HepG2 (cell line): ENCODE data around the gene CPB2. TPM values are rescaled to one million over a fixed set of nuclear protein-coding genes. Genes with fewer than 3 reads are reported as not detected.

ENCODE experiments used
- ATAC-seq: fragments of 200-7000 bp; cut with Tn5 transposase; 3 replicates; pipeline ENCODE4 v1.9.1; 2020; ENCODE audit warnings: mild to moderate bottlenecking, moderate library complexity
- BruUV-seq: library from RNA; stranded (reverse); fragments of 400-500 nt; replicated peaks from 2 replicates; lab custom pipeline; 2021; lab: Mats Ljungman, UMichigan
- CTCF ChIA-PET: fragments of 300-600 bp; formaldehyde crosslinking; extraction: SDS; loops from one replicate; lab custom pipeline; 2021; ENCODE audit warnings: low total read pairs, inconsistent platforms, low intra/inter-chr PET ratio; lab: Yijun Ruan, JAX
- POLR2A ChIA-PET: fragments of 350-600 bp; sonication (Branson Sonifier 250); formaldehyde crosslinking; loops from one replicate; lab custom pipeline; 2020; ENCODE audit warnings: antibody characterized with exemption, inconsistent platforms; lab: Yijun Ruan, JAX
- DNase-seq: peaks from one replicate; pipeline ENCODE4 v3.0.0-alpha.2; 2015; ENCODE audit warnings: low spot score
- FAIRE-seq: peaks from 3 replicates; lab custom pipeline; 2011; peaks lifted over from hg19 to GRCh38; lab: Jason Lieb, UNC
- H2AFZ ChIP-seq: one replicate; pipeline ENCODE4 v1.6.1; 2011; ENCODE audit warnings: low read length, inconsistent platforms
- H3K27ac ChIP-seq: fragments of 300-600 bp; 3 replicates; pipeline ENCODE4 v1.8.0; 2011; ENCODE audit warnings: mixed run types, mild to moderate bottlenecking, mixed read lengths, low read length, inconsistent platforms; ENCODE audit not compliant: insufficient read depth; ENCODE audit errors: extremely low read length
- H3K27me3 ChIP-seq, 2 experiments: fragments of 200-600 bp in 1 of 2; 2 replicates in 1 of 2; 3 replicates in 1 of 2; pipeline versions ENCODE4 v1.6.0 to v1.8.0; 2011; ENCODE audit warnings: low read length in 2 of 2, mild to moderate bottlenecking in 2 of 2, moderate library complexity in 2 of 2, inconsistent platforms in 1 of 2; ENCODE audit not compliant: insufficient read depth in 2 of 2, control insufficient read depth in 1 of 2
- H3K36me3 ChIP-seq, 2 experiments: fragments of 200-600 bp in 1 of 2; replicated peaks in 1 of 2; 2 replicates in 1 of 2; 3 replicates in 1 of 2; pipeline versions ENCODE4 v1.5.1 to v1.8.0; 2011; ENCODE audit warnings: low read length in 2 of 2, inconsistent platforms in 1 of 2; ENCODE audit not compliant: insufficient read depth in 2 of 2, control insufficient read depth in 1 of 2
- H3K4me1 ChIP-seq: 2 replicates; pipeline ENCODE4 v1.5.1; 2012; ENCODE audit warnings: low read length, inconsistent platforms; ENCODE audit not compliant: insufficient read depth
- H3K4me2 ChIP-seq: 2 replicates; pipeline ENCODE4 v1.6.0; 2011; ENCODE audit warnings: low read depth, low read length, inconsistent platforms
- H3K4me3 ChIP-seq, 3 experiments: fragments of 200-600 bp in 1 of 3; sonication (generic), shearing (Covaris generic) in 1 of 3; replicated peaks in 1 of 3; 2 replicates each; pipeline ENCODE4 v1.5.1; 2011 to 2016; ENCODE audit warnings: low read length in 3 of 3, inconsistent platforms in 2 of 3, low read depth in 2 of 3, mild to moderate bottlenecking in 2 of 3, control low read depth in 1 of 3, mixed read lengths in 1 of 3; ENCODE audit not compliant: insufficient read depth in 1 of 3
- H3K79me2 ChIP-seq: one replicate; pipeline ENCODE4 v1.6.1; 2011; ENCODE audit warnings: low read length, inconsistent platforms; ENCODE audit not compliant: insufficient read depth
- H3K9ac ChIP-seq: 2 replicates; pipeline ENCODE4 v1.6.0; 2011; ENCODE audit warnings: mild to moderate bottlenecking, low read depth, low read length, inconsistent platforms; ENCODE audit not compliant: insufficient read depth
- H3K9me3 ChIP-seq: 2 replicates; pipeline ENCODE4 v1.5.1; 2012; ENCODE audit warnings: mild to moderate bottlenecking, low read length
- H4K20me1 ChIP-seq: 2 replicates; pipeline ENCODE4 v1.6.0; 2011; ENCODE audit warnings: inconsistent platforms, mild to moderate bottlenecking, low read length, moderate library complexity; ENCODE audit not compliant: insufficient read depth
- ERF ChIP-seq: IDR thresholded peaks from 2 replicates; pipeline ENCODE4 v1.6.1; 2018; ENCODE audit warnings: missing biosample characterization, missing genetic modification reagents
- HIVEP1 ChIP-seq: sonication (generic); formaldehyde crosslinking; IDR thresholded peaks from 2 replicates; pipeline ENCODE4 v1.4.0; 2020; ENCODE audit warnings: mild to moderate bottlenecking, missing genetic modification reagents
- PITX1 ChIP-seq: sonication (generic); formaldehyde crosslinking; IDR thresholded peaks from 2 replicates; pipeline ENCODE4 v1.5.1; 2020; ENCODE audit warnings: mild to moderate bottlenecking, missing genetic modification reagents
- POGZ ChIP-seq: sonication (generic); formaldehyde crosslinking; IDR thresholded peaks from 2 replicates; pipeline ENCODE4 v1.4.0; 2020; ENCODE audit warnings: mild to moderate bottlenecking, missing genetic modification reagents
- RXRB ChIP-seq: IDR thresholded peaks from 2 replicates; pipeline ENCODE4 v1.6.1; 2016; ENCODE audit warnings: borderline replicate concordance, missing genetic modification reagents, missing compliant biosample characterization
- ZNF609 ChIP-seq: sonication (generic); formaldehyde crosslinking; IDR thresholded peaks from 2 replicates; pipeline ENCODE4 v1.4.0; 2020; ENCODE audit warnings: mild to moderate bottlenecking, missing genetic modification reagents, borderline replicate concordance
- ZNF660 ChIP-seq: sonication (generic); formaldehyde crosslinking; IDR thresholded peaks from 2 replicates; pipeline ENCODE4 v1.5.1; 2020; ENCODE audit warnings: mild to moderate bottlenecking, low read depth, missing genetic modification reagents, borderline replicate concordance
- WGBS: methylation state at CpG from one replicate; pipeline ENCODE4 v1.1.6; 2017; ENCODE audit warnings: low lambda C conversion rate; 5-methylcytosine and 5-hydroxymethylcytosine counted together
- in situ Hi-C: cut with HindIII; loops from 2 replicates; pipeline ENCODE4 v1.10.0; 2017; ENCODE audit warnings: low pct_unique_long_range_greater_than_20kb; ENCODE audit not compliant: extremely low pct_ligation_motif_present
- intact Hi-C: fragments of 100-400 bp; cut with micrococcal nuclease; formaldehyde crosslinking; loops from one replicate; pipeline ENCODE4 v1.10.0; 2022; ENCODE audit not compliant: unreplicated experiment
- polyA plus RNA-seq, 8 experiments: library from polyadenylated mRNA; depleted of rRNA in 3 of 8; stranded (reverse) in 7 of 8; unstranded in 1 of 8; fragments of >200 nt; fragmentation: Illumina TruSeq in 4 of 8; extraction: Trizol in 4 of 8; gene quantifications; 2 replicates each; pipeline versions ENCODE4 v1.2.1 to v1.2.3, GENCODE V29; 2011 to 2016; ENCODE audit warnings: low read depth in 4 of 8, missing spikeins in 1 of 8, mixed read lengths in 1 of 8; ENCODE audit not compliant: insufficient read depth in 1 of 8
- total RNA-seq, 5 experiments: library from RNA; depleted of rRNA; stranded (reverse); fragments of >200 nt; fragmentation: Illumina TruSeq; extraction: Trizol; gene quantifications; 2 replicates each; pipeline ENCODE4 v1.2.3, GENCODE V29; 2016; ENCODE audit warnings: low read depth in 1 of 5
- TF ChIP-seq, protein P1 (sequence below): sonication (generic); formaldehyde crosslinking; IDR thresholded peaks from 2 replicates; pipeline ENCODE4 v1.8.0; 2022; ENCODE audit warnings: mild to moderate bottlenecking, missing genetic modification reagents
- TF ChIP-seq, protein P2 (sequence below): fragments of 450-650 bp; IDR thresholded peaks from 2 replicates; pipeline ENCODE4 v1.6.1; 2017

The CPB2 gene
- total and polyA plus RNA-seq, 2 of the 13 experiments (the other 11 are each of a cell fraction or from before 2014, with no cell fraction given), result 125 to 140 TPM

- Histone ChIP-seq H2AFZ (no peak overlapping the region), H3K4me1 (peaks cover 15% of the 10 kb centered on the region), H3K9ac (no peak overlapping the region), H3K27ac (no peak overlapping the region), H3K4me2 (no peak overlapping the region), H4K20me1 (no peaks in the 10 kb centered on the region), H3K79me2 (peaks cover under 1% of the 10 kb centered on the region), H3K27me3 (no peaks in the 10 kb centered on the region; a peak in 1 of 5 replicates), H3K9me3 (no peaks in the 10 kb centered on the region), H3K36me3 (peaks cover 11 to 23% of the 10 kb centered on the region in 2 experiments), H3K4me3 (no peak overlapping the region)
- TF ChIP-seq HIVEP1 (no peak), POGZ (no peak), PITX1 (CRISPR knock-in tag) (no peak), RXRB (CRISPR knock-in tag) (no peak), ZNF660 (CRISPR knock-in tag) (no peak), ERF (CRISPR knock-in tag) (no peak), ZNF609 (CRISPR knock-in tag) (no peak)
- TF ChIP-seq, protein P1, sequence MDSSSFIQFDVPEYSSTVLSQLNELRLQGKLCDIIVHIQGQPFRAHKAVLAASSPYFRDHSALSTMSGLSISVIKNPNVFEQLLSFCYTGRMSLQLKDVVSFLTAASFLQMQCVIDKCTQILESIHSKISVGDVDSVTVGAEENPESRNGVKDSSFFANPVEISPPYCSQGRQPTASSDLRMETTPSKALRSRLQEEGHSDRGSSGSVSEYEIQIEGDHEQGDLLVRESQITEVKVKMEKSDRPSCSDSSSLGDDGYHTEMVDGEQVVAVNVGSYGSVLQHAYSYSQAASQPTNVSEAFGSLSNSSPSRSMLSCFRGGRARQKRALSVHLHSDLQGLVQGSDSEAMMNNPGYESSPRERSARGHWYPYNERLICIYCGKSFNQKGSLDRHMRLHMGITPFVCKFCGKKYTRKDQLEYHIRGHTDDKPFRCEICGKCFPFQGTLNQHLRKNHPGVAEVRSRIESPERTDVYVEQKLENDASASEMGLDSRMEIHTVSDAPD, result no peak
- TF ChIP-seq, protein P2, sequence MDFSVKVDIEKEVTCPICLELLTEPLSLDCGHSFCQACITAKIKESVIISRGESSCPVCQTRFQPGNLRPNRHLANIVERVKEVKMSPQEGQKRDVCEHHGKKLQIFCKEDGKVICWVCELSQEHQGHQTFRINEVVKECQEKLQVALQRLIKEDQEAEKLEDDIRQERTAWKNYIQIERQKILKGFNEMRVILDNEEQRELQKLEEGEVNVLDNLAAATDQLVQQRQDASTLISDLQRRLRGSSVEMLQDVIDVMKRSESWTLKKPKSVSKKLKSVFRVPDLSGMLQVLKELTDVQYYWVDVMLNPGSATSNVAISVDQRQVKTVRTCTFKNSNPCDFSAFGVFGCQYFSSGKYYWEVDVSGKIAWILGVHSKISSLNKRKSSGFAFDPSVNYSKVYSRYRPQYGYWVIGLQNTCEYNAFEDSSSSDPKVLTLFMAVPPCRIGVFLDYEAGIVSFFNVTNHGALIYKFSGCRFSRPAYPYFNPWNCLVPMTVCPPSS, result no peak
- no peak for DNase-seq
- ATAC-seq, result no peak
- FAIRE-seq, result no peak
- 89% methylated on average over 5 of the region's 5 CpGs for WGBS
- POLR2A ChIA-PET, result no interaction called here
- CTCF ChIA-PET, result no interaction called here
- in situ Hi-C loops, result no loop called here
- BruUV-seq, result no TSS peak
- intact Hi-C loops, result no loop called here
These were observed 47.4 kb downstream of the CPB2 start for GRCh38 chr13:46057256-46058015.
